GM19240 (cell line): ENCODE results near the gene ST8SIA6.
"Not testable (repeated sequence)": the region's sequence is repeated elsewhere in the genome, so short reads cannot be mapped to it uniquely, and the experiment has no call there.

Experiments
- DNase-seq: peaks from one replicate; pipeline ENCODE4 v3.0.0; 2011; ENCODE audit warnings: low spot score; ENCODE audit not compliant: insufficient read length

ST8SIA6 gene

GRCh38 chr10:17460756-17461155 lies 6.4 kb upstream of the ST8SIA6 start:
- DNase-seq, result no peak

DNA sequence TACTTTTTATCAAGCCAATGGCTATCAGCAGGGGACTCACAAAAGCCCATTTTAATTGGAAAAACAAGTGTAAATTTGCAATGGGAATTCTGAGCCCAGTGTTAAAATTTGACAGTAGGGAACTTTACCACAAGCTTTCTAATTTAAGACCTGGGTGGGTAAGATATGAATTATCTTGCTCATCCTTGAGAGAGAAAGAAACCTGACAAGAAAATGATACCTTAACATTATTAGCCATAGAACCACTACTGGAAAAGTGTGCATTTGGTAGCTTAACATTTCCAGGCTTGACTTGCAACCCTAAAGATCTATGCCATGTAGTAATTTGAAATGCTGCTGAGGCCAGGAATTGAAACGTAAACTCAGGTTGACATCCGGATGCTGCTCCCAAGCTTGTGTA lies 2.7 kb upstream of the ST8SIA6 start:
- no peak for DNase-seq

GRCh38 chr10:17456032-17456548 lies 1.7 kb upstream of the ST8SIA6 start:
- no peak for DNase-seq

GRCh38 chr10:17455015-17455520 lies 673 bp upstream of the ST8SIA6 start:
- DNase-seq, result no peak

- no peak for DNase-seq
Measured at GRCh38 chr10:17453373-17454091, 863 bp downstream of the ST8SIA6 start.

GRCh38 chr10:17453035-17453372 lies 1.4 kb downstream of the ST8SIA6 start:
- DNase-seq, result no peak

GRCh38 chr10:17452060-17452841 lies 2.1 kb downstream of the ST8SIA6 start:
- DNase-seq, result no peak

DNA sequence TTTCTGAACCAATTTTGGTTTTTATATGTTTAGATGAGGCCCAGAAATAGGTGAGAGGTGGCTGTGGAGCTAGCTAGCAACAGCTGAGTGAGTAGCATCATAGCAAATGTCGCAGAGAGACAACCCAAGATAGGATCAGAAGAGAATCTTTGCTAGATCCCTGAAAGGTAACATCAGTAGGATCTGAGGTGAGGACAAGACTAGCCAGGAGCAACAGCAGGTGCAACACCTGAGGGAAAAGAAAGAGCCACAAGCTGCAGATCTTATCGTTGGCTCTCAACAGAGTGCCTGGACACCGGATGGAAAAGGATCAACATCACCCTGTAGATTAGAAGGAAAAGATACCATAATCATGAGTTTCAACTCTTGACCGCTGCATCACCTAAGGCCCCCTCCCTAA lies 4.4 kb downstream of the ST8SIA6 start:
- DNase-seq, result no peak

GRCh38 chr10:17445400-17445998 lies 8.9 kb downstream of the ST8SIA6 start:
- no peak for DNase-seq

GRCh38 chr10:17444388-17444714 lies 10.0 kb downstream of the ST8SIA6 start:
- DNase-seq, result no peak

- DNase-seq, result no peak
Measured at GRCh38 chr10:17443707-17444387, 10.5 kb downstream of the ST8SIA6 start.

DNA sequence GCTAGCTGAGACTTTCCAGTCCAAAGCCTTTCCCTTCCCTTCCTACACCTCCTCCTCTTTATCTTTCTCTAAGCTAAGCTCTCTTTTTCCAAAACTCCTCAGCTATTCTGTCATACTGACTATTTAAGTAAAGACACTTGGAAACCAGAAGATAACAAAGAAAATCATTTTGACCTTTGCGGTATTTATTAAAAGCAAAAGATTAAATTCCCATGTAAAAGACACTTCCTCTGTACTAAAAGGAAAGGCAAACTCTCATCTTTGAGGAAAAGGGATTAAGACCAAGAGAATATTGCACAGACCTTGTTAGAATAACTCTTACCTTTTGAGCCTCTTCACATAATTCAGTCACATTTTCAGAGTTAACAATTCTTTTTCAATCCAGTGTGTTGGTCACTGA lies 15.8 kb downstream of the ST8SIA6 start:
- no peak for DNase-seq

GRCh38 chr10:17436578-17436977 lies 17.8 kb downstream of the ST8SIA6 start:
- DNase-seq, result not testable (repeated sequence)

GRCh38 chr10:17435953-17436352 lies 18.4 kb downstream of the ST8SIA6 start:
- DNase-seq, result no peak

DNA sequence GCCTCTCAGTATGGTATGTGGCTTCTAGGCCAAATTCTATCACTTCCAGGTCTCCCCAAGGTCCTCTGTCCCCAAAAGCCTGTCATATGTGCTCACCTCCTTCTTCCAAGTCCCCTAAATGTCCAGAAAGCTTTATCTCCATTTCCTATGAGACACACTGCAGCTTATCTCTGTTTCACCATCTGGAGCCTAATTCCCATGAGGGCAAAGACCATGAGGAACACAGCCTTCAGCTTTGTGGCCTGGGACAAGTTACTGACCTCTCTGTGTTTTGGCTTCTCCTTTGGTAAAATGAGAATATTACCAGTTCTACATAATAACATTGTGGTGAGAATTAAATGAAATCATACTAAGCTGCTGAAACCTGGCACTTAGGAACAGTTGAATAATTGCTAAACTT lies 19.2 kb downstream of the ST8SIA6 start:
- DNase-seq, result no peak

GRCh38 chr10:17432723-17433122 lies 21.7 kb downstream of the ST8SIA6 start:
- no peak for DNase-seq

- no peak for DNase-seq
Measured at GRCh38 chr10:17431871-17432311, 22.5 kb downstream of the ST8SIA6 start.

DNA sequence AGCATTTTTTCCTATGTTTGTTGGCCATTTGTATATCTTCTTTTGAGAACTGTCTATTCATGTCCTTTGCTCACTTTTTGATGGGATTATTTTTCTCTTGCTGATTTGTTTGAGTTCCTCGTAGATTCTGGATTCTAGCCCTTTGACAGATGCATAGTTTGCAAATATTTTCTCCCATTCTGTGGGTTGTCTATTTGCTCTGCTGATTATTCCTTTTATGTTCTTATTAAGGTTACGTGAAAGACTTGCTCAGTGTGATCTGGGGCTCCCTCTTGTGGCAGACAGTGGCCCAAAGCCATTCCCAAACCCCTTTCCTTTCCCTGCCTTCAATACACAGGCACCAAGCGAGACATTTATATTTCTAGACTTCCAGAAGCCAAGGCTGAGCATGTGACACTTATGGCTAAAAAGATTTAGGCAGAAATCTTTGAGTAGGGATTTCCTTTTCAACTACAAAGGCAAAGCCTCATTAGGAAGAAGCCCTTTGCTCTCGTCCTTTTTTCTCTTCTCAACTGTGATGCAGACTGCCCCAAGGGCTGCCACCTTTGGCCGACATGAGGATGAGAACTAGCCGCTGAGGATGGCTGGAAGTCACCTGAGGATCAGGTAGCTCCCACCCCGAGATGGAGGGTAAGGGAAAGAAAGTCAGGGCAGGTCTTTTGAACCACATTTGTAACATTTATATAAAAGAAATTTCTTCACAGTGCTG lies 23.6 kb downstream of the ST8SIA6 start:
- DNase-seq, result no peak

- no peak for DNase-seq
Measured at GRCh38 chr10:17429490-17429889, 24.9 kb downstream of the ST8SIA6 start.

GRCh38 chr10:17428351-17429097 lies 25.9 kb downstream of the ST8SIA6 start:
- no peak for DNase-seq
